ENCODE results near the gene PCK1.

PCK1 gene

GRCh38 chr20:57586370-57586793 lies 25.5 kb downstream of the PCK1 start:
- peaks cover 52% of the 10 kb centered on the region for H3K27me3 ChIP-seq (replicated peaks; ENCODE audit: control insufficient read depth, insufficient read depth, low read length)
- H3K9ac ChIP-seq (ENCODE audit: low read length) = no peak overlapping the region
- DNase-seq (ENCODE audit: low read depth) = no peak
- peaks cover 22% of the 10 kb centered on the region for H3K9me3 ChIP-seq (ENCODE audit: control insufficient read depth, low read length)
- H3K4me3 ChIP-seq (ENCODE audit: low read length) = no peak overlapping the region
- H3K4me1 ChIP-seq (ENCODE audit: control insufficient read depth, insufficient read depth, low read length) = peaks cover 33% of the 10 kb centered on the region
- no peaks in the 10 kb centered on the region for H3K36me3 ChIP-seq (ENCODE audit: control insufficient read depth, insufficient read depth, low read length, severe bottlenecking)

- H3K4me3 ChIP-seq (ENCODE audit: low read length) = no peak overlapping the region
Observed at GRCh38 chr20:57586943-57587277, 26.0 kb downstream of the PCK1 start.

GRCh38 chr20:57587278-57587988 lies 26.5 kb downstream of the PCK1 start:
- Histone ChIP-seq H3K27me3 (replicated peaks; ENCODE audit: control insufficient read depth, insufficient read depth, low read length) (peaks cover 59% of the 10 kb centered on the region), H3K36me3 (ENCODE audit: control insufficient read depth, insufficient read depth, low read length, severe bottlenecking) (no peaks in the 10 kb centered on the region), H3K9me3 (ENCODE audit: control insufficient read depth, low read length) (peaks cover 22% of the 10 kb centered on the region), H3K9ac (ENCODE audit: low read length) (no peak overlapping the region), H3K4me1 (ENCODE audit: control insufficient read depth, insufficient read depth, low read length) (peaks cover 25% of the 10 kb centered on the region), H3K4me3 (ENCODE audit: low read length) (no peak overlapping the region)
- no peak for DNase-seq (ENCODE audit: low read depth)

More at GRCh38 chr20:57586943-57587277, 26.0 kb downstream of the PCK1 start:
- H3K9me3 ChIP-seq (ENCODE audit: control insufficient read depth, low read length) = peaks cover 22% of the 10 kb centered on the region
- DNase-seq (ENCODE audit: low read depth) = no peak
- H3K36me3 ChIP-seq (ENCODE audit: control insufficient read depth, insufficient read depth, low read length, severe bottlenecking) = no peaks in the 10 kb centered on the region
- peaks cover 56% of the 10 kb centered on the region for H3K27me3 ChIP-seq (replicated peaks; ENCODE audit: control insufficient read depth, insufficient read depth, low read length)
- no peak overlapping the region for H3K9ac ChIP-seq (ENCODE audit: low read length)
- H3K4me1 ChIP-seq (ENCODE audit: control insufficient read depth, insufficient read depth, low read length) = peaks cover 30% of the 10 kb centered on the region

GRCh38 chr20:57587989-57588377 lies 27.1 kb downstream of the PCK1 start:
- Histone ChIP-seq H3K27me3 (replicated peaks; ENCODE audit: control insufficient read depth, insufficient read depth, low read length) (peaks cover 64% of the 10 kb centered on the region), H3K9me3 (ENCODE audit: control insufficient read depth, low read length) (peaks cover 22% of the 10 kb centered on the region), H3K9ac (ENCODE audit: low read length) (no peak overlapping the region), H3K4me1 (ENCODE audit: control insufficient read depth, insufficient read depth, low read length) (peaks cover 20% of the 10 kb centered on the region), H3K36me3 (ENCODE audit: control insufficient read depth, insufficient read depth, low read length, severe bottlenecking) (no peaks in the 10 kb centered on the region), H3K4me3 (ENCODE audit: low read length) (no peak overlapping the region)
- DNase-seq (ENCODE audit: low read depth) = no peak

- Histone ChIP-seq H3K9me3 (ENCODE audit: control insufficient read depth, low read length) (peaks cover 20% of the 10 kb centered on the region), H3K4me3 (ENCODE audit: low read length) (no peak overlapping the region), H3K36me3 (ENCODE audit: control insufficient read depth, insufficient read depth, low read length, severe bottlenecking) (no peaks in the 10 kb centered on the region), H3K9ac (ENCODE audit: low read length) (no peak overlapping the region), H3K4me1 (ENCODE audit: control insufficient read depth, insufficient read depth, low read length) (peaks cover 15% of the 10 kb centered on the region), H3K27me3 (replicated peaks; ENCODE audit: control insufficient read depth, insufficient read depth, low read length) (peaks cover 58% of the 10 kb centered on the region)
- DNase-seq (ENCODE audit: low read depth) = no peak
Observed at GRCh38 chr20:57588596-57588995, 27.7 kb downstream of the PCK1 start.

- H3K36me3 ChIP-seq (ENCODE audit: control insufficient read depth, insufficient read depth, low read length, severe bottlenecking) = no peaks in the 10 kb centered on the region
- DNase-seq (ENCODE audit: low read depth) = no peak
- peaks cover 52% of the 10 kb centered on the region for H3K27me3 ChIP-seq (replicated peaks; ENCODE audit: control insufficient read depth, insufficient read depth, low read length)
- H3K4me1 ChIP-seq (ENCODE audit: control insufficient read depth, insufficient read depth, low read length) = peaks cover 15% of the 10 kb centered on the region
- H3K9me3 ChIP-seq (ENCODE audit: control insufficient read depth, low read length) = peaks cover 13% of the 10 kb centered on the region
- no peak overlapping the region for H3K9ac ChIP-seq (ENCODE audit: low read length)
- H3K4me3 ChIP-seq (ENCODE audit: low read length) = no peak overlapping the region
Observed at GRCh38 chr20:57589123-57589727, 28.3 kb downstream of the PCK1 start.

- Histone ChIP-seq H3K36me3 (ENCODE audit: control insufficient read depth, insufficient read depth, low read length, severe bottlenecking) (no peaks in the 10 kb centered on the region), H3K9ac (ENCODE audit: low read length) (no peak overlapping the region), H3K4me1 (ENCODE audit: control insufficient read depth, insufficient read depth, low read length) (peaks cover 15% of the 10 kb centered on the region), H3K4me3 (ENCODE audit: low read length) (no peak overlapping the region), H3K27me3 (replicated peaks; ENCODE audit: control insufficient read depth, insufficient read depth, low read length) (peaks cover 47% of the 10 kb centered on the region), H3K9me3 (ENCODE audit: control insufficient read depth, low read length) (peaks cover 13% of the 10 kb centered on the region)
- DNase-seq (ENCODE audit: low read depth) = no peak
Observed at GRCh38 chr20:57589728-57590484, 29.0 kb downstream of the PCK1 start.

GRCh38 chr20:57590485-57591288 lies 29.8 kb downstream of the PCK1 start:
- H3K4me3 ChIP-seq (ENCODE audit: low read length) = no peak overlapping the region
- peaks cover 50% of the 10 kb centered on the region for H3K27me3 ChIP-seq (replicated peaks; ENCODE audit: control insufficient read depth, insufficient read depth, low read length)
- peaks cover 13% of the 10 kb centered on the region for H3K9me3 ChIP-seq (ENCODE audit: control insufficient read depth, low read length)
- DNase-seq (ENCODE audit: low read depth) = no peak
- H3K4me1 ChIP-seq (ENCODE audit: control insufficient read depth, insufficient read depth, low read length) = peaks cover 7% of the 10 kb centered on the region
- H3K36me3 ChIP-seq (ENCODE audit: control insufficient read depth, insufficient read depth, low read length, severe bottlenecking) = no peaks in the 10 kb centered on the region
- no peak overlapping the region for H3K9ac ChIP-seq (ENCODE audit: low read length)

- Histone ChIP-seq H3K27me3 (replicated peaks; ENCODE audit: control insufficient read depth, insufficient read depth, low read length) (peaks cover 54% of the 10 kb centered on the region), H3K9ac (ENCODE audit: low read length) (no peak overlapping the region), H3K4me1 (ENCODE audit: control insufficient read depth, insufficient read depth, low read length) (peaks cover under 1% of the 10 kb centered on the region), H3K36me3 (ENCODE audit: control insufficient read depth, insufficient read depth, low read length, severe bottlenecking) (no peaks in the 10 kb centered on the region), H3K4me3 (ENCODE audit: low read length) (no peak overlapping the region), H3K9me3 (ENCODE audit: control insufficient read depth, low read length) (peaks cover 13% of the 10 kb centered on the region)
- no peak for DNase-seq (ENCODE audit: low read depth)
Observed at GRCh38 chr20:57591289-57592229, 30.6 kb downstream of the PCK1 start.

Data from adipocyte (in vitro differentiated cells).